HL-60 (cell line): ENCODE data around the gene TOGARAM1.

Experiments
- CTCF ChIP-seq: IDR thresholded peaks from one replicate; pipeline ENCODE4 v1.5.1; 2011; ENCODE audit warnings: low read length, control low read depth, inconsistent platforms; ENCODE audit not compliant: insufficient read depth
- POLR2AphosphoS5 ChIP-seq: IDR thresholded peaks from 2 replicates; pipeline ENCODE4 v1.6.1; 2012; ENCODE audit warnings: low read depth
- REST ChIP-seq: IDR thresholded peaks from 2 replicates; pipeline ENCODE4 v1.6.1; 2012; ENCODE audit warnings: low read depth; ENCODE audit not compliant: insufficient replicate concordance

- TF ChIP-seq CTCF (no peak), POLR2AphosphoS5 (no peak), REST (no peak)
Measured at GRCh38 chr14:45065956-45066355, 104.0 kb downstream of the TOGARAM1 start.
